GM19468 (cell line): Measurements from ENCODE around the gene NRP2.

ENCODE experiments used
- ATAC-seq: cut with Tn5 transposase; IDR thresholded peaks from one replicate; pipeline ENCODE4 v1.9.1; 2021; ENCODE audit warnings: mild to moderate bottlenecking, moderate library complexity, moderate number of reproducible peaks; ENCODE audit not compliant: unreplicated experiment; ENCODE audit errors: extremely low read depth

The NRP2 gene

DNA sequence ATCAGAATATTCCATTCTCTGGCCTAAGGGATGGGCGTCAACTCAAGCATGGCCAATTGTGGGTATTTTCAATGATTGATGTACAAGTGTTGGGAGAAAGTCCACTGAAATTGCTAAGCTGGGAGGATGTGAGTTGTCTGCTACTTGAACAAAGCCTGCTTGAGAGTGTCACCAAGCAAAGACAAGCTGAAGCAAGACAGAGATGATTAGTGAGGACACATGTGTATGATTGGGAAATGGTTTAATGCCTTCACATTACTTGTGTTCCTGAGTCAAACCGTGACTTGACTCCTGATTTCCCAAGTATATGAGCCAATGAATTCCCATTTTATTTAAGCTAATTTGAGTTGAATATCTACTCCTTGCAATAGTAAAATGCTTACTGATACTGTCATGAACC lies 23.7 kb upstream of the NRP2 start:
- ATAC-seq, result no peak

DNA sequence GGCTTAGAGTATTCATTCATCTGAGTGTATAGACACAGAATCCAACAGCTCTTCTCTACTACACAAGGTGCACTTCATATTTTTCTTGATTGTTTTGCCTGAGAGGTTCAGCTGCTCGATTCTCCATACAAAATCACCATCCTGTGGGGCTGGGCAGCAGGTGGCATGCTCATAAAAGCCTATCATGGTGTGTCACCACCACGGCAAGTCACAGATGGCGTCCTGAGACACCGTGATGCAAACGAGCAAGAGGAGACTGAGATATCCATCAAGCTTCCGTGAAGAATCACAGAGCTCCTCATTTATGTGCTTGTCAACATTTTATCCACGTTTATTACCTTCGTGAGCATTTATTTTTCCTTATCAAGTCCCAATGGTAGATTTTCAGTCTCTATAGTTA lies 22.4 kb upstream of the NRP2 start:
- no peak for ATAC-seq

DNA sequence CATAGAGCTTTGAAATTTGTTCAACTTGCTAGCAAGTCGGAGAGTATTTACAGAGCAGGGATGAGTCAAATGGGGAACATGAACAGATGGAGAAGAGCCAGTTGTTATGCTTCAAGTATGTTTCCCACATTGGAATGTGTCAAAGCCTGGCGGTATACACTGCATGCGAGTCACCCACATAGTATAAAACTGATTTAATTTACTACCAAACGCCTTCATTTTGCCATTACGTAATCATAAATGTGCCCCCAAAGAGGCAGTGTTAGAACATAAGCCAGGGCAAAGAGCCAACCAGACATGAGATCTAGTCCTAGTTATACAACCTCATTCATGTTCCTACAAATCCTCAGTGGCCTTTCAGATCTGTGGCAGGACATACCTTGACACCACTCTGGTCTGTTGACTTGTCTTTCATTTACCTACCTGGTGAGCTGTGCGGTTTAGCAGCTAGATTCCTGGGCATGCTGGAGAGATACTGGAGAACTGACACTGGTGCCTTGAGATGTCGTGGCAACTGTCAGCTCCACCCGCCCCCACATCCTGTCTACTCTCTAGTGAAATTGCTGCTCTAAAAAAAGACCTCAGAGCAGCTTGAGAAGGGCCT lies 21.7 kb upstream of the NRP2 start:
- no peak for ATAC-seq

DNA sequence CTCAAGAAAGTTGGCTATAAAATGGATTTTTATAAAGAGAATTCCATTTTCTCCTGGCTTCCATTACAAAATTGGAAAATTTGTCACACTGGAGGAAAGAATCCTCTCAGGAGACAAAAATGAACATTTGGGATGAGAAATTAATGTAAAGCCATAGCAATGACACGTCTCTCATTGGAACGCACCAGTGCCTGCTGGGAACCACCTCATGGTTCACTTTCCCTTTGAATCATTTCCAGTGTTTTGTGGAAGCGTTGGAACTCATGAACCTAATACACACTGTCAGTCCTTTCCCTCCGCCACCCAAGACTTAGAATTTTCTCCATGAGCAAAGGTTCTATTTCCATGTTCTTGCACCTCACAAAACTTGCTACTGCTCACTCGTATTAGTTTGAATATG lies 21.0 kb upstream of the NRP2 start:
- ATAC-seq, result no peak

GRCh38 chr2:205662206-205662965 lies 19.9 kb upstream of the NRP2 start:
- ATAC-seq, result no peak

DNA sequence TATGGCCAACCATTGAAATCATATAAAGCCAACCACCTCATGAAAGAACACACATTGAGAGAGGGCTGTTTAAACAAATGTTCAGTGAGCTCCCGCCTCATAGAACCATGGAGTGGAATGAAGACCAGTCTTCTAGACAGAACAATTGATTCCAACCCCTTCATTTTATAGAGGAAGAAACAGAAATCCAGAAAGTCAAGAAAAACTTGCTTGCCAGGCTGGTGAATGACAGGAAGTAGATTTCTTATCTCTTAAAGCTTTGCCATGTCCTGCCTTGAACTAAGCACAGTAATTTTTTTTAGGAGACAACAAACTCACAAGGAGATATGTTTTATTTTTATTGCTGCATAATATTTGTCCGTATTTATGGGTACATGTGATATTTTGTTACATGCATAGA lies 16.5 kb upstream of the NRP2 start:
- no peak for ATAC-seq

- ATAC-seq, result no peak
Measured at GRCh38 chr2:205670292-205670691, 12.0 kb upstream of the NRP2 start.

DNA sequence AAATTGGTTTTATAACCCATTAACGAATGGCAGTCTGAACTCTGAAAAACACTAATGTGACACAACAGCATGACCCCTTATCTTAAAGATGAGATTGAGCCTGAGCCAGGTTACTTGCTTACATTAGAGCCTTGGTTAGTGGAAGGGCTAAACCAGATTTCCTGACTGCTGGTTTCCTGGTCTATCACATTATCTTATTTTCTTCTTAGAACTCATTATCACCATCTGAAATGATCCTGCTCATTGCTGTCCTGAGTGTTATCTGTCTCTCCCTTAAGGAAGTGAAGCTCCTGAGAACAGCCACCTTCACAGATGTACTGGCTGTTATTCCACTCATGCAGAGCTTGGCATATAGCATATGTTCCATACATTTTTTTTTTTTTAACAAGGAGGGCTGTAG lies 9.0 kb upstream of the NRP2 start:
- no peak for ATAC-seq

DNA sequence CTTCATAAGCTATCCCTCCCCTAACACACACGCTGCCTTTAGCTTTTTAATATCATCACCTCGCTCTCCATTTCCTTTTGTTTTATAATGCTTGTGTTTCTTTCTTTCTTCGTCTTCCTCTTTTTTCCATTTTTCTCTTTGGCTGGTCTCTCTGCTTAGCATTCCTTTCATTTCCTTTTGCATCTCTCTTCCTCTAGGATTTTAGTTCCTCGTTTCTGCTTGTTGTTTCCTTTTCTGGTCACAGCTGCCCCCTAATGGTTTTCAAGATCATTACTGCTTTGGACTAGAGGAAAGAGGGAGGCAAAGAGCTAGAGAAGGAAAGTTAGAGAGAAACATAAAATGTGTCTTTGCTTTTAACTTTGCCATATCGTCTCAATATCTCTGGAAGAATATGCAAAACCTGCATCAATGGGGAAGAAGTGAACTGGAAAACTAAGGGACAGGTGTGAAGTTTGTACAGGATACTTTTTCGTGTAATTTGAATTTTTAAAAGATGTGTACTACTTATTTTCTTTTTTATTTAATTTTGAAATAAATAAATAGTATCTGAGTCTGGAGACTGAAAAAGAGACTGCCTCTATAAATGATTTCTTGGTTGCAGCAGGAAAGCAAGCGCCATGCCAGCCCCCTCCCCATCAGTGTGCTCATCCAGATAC lies 6.3 kb upstream of the NRP2 start:
- no peak for ATAC-seq

DNA sequence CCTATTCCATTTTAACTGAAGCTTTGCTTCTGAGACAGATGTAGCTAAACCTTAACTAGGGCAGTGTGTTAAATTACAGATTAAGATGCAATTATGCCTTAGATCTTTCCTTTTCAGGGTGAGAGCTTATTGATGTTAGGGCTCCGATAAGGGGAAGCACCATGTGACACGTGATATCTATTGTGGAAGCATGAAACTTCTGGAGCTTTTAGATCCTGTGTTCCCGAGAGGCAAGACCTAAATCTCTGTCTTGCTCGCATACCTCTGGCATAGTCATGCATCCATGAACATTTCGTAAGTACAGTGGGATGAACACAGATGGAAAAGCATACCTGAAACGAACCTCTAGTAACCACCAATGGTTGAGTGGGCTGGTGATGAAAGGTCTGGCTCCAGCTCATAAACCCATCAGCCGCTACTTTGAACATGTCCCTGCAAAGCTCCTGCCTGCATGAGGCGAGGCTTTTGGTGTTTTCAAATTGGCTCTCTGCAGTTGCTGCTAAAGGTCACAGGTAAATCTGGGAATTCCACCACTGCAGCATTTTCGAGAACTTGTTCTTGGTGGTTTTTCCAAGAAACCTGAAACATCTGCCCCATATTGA lies 3.7 kb upstream of the NRP2 start:
- ATAC-seq, result no peak

DNA sequence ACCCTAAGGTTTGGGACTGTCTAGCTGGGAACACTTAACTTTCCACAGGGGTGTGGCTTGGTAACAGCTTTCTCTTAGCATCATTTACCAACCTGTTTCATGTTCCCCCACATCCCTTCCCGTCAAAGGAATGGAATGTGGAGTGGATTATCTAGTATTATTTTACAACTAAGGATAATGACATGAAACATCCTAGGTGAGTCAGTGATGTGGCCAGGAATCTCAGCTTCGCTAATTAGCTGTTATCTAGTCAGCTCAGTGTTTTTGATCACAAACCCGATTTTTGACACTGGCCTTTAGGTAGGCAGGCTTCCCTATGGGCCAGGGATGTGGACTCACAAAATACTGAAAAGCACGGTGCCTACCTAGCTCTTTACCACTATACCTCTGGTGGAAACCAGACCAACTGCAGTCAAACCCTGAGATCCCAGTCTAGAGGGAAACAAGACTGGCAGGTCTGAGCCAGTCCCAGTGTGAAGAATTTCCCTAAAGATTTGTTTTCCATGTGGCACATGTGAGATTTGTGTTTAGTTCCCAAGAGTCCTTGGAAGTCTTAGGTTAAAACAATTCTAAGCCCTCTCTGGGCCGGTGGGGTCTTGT lies 2.8 kb upstream of the NRP2 start:
- ATAC-seq, result no peak

DNA sequence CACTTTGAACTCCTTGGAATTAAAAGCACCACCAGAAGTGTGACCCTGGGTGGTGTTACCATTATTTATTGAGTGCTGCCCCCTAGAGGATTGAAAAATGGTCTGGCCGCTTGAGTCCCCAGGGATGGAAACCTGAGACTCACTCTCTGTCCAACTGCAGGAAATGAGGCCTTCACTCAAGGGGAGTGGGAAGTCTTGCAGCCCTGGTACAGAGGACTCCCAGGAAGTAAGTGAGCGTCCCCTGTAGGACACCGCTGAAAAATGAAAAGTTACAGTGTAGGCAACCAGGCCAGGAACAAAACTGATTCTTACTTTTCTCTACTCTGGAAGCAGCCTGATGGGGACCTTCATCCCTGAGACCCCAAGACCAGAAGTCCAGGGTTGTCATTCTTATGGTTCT lies 2.2 kb upstream of the NRP2 start:
- no peak for ATAC-seq

DNA sequence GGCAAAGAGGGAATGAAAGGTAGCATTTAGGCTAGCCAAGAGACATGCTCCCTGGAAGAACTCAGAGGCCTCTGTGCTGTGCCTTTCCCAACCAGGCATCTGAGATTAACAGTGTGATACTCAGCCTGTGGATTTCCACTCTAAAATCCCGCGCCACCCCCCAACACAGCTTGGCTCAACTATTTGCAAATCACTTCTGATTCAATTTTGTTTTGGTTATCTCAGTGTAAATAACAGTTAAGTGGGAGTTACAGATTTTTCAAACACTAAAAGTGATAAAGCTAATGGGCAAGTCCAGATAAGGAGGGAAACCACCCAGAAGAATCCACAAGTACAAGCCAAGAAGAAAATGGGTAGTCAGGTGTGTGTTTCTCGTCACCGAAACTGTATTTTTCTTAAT lies 1.4 kb upstream of the NRP2 start:
- ATAC-seq, result no peak

- ATAC-seq, result no peak
Measured at GRCh38 chr2:205681401-205682238, 681 bp upstream of the NRP2 start.

- no peak for ATAC-seq
Measured at GRCh38 chr2:205682971-205683501, 735 bp downstream of the NRP2 start.

DNA sequence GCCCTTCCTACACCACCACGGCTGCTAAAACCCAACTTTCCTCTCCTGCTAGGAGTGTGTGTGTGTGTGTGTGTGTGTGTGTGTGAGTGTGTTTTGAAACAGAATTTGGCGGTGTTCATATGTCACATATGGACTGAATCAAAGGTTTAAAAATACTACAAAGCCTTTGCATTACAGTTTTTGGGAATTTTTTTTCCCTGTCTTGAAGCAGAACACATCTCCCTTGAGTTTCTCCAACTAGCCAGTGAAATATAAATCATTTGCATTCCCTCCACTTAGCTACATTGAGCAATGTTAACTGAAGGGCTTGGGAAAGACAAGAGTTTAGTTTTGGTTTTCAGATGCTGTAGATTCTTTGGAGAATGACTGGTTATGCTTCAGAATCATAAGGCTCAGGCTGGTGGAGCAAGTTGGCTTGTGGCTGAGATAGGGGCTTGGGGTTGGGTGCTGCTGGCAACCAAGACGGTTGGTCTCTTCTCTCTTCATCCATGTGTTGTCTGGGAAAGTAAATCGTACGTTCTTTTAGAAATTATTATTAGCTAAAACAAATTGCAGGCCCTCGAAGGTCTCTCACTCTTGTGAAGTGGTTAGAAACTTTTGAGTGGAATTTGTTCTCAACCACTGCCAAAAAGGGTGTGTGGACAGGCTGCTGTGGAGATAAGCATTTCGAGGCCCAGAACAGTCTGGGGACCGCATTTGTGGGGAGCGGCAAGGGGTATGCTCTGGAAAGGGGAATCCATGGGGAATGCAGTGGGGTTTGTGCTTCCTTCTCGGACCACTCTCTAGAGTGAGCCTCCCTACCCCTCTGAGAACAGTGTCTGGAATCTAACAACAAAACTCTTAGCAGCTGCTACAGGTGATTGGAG lies 1.4 kb downstream of the NRP2 start:
- ATAC-seq, result no peak

DNA sequence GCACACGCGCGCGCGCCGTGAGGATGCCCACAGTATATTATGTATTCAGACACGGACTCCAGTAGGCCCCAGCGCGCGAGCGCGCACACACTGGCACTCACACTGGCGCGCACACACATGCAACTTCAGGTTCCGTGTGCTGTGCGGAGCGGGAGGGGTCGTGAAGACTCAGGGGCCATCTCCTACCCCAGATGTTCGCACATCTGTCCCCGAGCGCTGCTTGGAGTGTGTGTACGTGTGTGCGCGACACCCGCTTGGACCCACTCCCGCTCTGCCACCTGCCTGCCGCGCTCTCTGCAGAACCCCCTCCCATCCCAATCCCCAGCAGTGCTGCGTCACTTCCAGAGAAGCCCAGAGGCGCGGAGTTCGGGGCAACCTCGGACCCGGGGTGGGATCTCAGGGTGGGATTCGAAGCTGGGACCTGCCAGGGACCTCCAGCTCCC lies 2.6 kb downstream of the NRP2 start:
- ATAC-seq, result no peak

- ATAC-seq, result no peak
Measured at GRCh38 chr2:205685314-205686055, 3.2 kb downstream of the NRP2 start.
